ENCODE measurements around the gene RETN.
"Not testable (repeated sequence)": the region's sequence is repeated elsewhere in the genome, so short reads cannot be mapped to it uniquely, and the experiment has no call there.

RETN gene

DNA sequence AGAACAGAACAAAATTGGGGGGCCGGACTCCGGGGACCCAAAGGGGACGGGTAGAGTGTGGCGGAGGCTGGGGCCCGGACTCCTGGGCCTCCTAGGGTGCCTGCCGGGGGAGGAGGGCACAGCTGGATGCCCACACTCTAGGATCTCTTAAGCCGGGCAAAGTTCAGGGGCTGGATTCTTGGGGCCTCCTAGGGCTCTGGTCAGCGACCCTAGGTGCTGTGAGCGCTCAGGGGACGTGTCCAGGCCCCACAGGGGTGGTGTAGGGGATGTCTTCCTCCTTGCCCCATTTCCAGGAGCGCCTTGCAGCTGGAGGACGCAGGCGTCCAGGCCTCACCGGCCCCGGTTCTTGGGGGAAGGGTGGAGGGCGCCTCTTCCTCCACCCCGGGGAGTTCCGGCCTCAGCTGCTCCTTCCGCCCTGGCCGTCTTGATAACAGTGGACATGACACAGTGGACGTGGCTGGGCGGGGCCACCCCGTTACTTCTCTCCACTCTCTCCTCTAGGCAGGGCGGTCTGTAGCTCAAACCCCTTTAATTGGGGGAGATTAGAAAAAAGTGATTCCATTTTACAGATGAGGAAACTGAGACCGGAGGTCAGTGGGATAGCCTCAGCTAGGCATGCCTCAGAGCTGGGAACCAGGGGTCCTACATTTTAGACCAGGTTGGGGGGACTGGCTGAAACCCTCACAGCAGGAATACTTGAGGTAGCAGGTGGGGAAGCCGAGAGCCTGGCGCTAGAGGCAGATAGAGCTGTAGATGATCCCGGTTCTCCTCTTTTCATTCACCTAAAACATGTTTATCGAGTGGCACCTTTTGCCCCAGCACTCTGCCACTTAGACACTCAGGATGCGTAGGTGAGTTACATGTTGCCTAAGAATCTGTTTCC lies 31.2 kb upstream of the RETN start:
- no peak for DNase-seq (ENCODE audit: low spot score)

DNA sequence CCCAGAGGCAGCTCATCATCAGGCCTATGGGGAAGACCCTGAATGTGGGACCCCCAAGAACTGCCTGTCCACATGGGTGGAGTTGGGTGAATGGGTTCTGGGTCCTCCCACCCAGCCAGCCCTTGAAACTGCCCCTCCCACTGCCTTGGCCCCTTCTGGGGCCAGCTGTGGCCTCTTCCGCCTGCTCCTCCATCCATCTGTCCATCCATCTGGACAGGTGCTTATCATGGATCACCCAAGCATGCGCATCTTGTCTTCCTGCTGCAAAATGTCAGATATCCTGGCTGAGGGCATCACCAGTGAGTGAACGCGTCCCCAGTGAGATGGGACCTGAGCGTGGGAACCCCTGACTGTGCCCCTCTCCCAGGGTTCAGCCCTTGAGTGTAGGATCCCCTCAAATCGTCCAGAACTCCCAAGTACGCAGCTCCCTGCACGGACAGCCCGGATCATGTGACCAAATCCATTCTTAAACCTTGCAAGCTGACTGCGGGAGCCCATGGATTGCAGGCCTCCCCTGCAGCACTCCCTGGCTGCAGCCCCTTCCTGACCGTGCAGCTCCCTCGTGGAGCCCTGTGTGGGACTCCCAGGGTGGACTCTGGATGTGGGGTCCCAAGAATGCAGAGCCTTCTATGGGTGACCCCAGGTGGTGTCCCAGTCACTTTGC lies 29.9 kb upstream of the RETN start:
- no peak for DNase-seq (ENCODE audit: low spot score)

DNA sequence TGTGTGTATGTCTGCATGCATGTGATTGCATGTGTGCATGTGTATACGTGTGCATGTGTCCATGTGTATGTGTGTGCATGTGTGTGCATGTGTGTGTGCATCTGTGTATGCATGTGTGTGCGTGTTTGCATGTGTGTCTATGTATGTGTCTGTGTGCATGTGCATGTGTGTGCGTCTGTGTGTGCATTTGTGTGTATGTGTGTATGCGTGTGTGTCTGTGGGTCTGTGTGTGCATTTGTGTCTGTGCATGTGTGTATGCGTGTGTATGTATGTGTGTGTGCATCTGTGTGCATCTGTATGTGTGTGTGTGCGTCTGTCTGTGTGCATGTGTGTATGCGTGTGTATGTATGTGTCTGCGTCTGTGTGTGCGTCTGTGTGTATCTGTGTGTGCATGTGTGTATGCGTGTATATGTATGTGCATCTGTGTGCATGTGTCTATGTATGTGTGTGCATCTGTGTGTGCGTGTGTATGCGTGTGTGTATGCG lies 28.9 kb upstream of the RETN start:
- no peak for DNase-seq (ENCODE audit: low spot score)

DNA sequence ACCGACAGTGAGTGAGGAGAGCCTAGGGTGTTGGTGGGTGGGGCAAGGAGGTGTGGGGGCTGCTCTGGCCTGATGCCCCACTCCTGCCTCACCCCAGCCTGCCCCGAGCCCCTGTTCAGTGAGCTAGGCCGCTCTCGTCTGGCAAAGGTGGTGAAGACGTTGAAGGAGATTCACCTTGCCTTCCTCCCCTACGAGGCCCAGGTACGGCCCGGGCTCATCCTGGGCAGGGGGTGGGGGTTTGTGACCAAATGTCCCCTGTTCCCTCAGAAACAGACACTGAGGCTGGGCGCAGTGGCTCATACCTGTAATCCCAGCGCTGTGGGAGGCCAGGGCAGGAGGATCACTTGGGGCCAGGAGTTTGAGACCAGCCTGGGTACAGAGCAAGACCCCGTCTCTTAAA lies 28.0 kb upstream of the RETN start:
- no peak for DNase-seq (ENCODE audit: low spot score)

DNA sequence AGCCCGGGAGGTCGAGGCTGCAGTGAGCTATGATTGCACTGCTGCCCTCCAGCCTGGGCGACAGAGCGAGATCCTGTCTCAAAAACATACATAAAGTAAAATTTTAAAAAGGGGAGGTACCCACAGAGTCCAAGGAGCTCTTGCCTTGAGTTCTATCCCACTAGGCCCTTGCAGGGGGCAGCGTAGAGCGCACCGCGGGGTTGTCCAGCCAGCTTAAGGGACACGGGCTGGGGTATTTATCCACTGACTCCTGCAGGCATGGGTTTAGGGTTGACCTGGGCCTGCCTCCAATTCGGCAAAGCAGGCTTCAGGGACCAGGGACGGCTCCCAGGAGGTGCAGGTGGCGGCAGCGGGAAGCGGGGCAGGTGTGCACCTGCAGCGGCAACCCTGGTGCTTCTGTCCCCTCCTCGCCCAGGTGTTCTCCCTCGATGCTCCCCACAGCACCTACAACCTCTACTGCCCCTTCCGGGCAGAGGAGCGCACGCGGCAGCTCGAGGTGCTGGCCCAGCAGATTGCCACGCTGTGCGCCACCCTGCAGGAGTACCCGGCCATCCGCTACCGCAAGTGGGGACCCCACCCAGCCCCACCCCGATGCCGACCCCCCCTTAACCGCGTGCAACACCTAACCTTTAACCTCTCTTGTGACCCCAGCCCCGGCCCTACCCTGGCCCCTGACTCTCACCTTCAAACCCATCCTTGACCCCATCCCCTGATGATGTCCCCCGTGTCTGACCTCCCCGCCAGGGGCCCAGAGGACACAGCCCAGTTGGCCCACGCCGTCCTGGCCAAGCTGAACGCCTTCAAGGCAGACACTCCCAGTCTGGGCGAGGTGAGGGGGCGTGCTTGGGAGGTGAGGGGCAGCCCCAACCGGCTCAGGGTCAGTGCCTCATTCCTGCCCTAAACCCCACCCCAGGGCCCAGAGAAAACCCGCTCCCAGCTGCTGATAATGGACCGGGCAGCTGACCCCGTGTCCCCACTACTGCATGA lies 27.3 kb upstream of the RETN start:
- DNase-seq (ENCODE audit: low spot score): no peak

DNA sequence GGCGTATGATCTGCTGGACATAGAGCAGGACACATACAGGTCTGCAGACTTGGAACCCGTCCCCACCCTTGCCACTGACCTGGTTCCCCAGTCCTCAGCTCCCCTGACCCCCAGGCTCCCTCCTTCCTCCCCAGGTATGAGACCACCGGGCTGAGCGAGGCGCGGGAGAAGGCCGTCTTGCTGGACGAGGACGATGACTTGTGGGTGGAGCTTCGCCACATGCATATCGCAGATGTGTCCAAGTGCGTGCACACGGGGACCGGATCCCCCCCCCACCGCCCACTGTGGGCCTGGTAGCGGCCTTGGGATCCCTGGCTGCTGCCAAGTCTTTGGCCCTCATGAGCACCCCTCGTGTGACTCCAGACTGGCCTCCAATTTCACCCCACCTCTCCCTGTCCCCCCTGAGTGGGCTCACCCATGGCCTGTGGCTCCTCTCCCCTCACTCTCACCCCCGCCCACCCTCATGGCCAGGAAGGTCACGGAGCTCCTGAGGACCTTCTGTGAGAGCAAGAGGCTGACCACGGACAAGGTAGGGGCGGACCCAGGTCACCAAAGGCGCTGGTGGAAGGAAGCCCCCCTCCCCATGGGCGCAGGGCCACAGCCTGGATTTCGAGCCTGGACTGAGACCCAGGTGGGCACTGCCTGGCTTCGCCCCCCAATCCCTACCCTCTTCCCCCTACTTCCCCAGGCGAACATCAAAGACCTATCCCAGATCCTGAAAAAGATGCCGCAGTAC lies 26.4 kb upstream of the RETN start:
- DNase-seq (ENCODE audit: low spot score): no peak

DNA sequence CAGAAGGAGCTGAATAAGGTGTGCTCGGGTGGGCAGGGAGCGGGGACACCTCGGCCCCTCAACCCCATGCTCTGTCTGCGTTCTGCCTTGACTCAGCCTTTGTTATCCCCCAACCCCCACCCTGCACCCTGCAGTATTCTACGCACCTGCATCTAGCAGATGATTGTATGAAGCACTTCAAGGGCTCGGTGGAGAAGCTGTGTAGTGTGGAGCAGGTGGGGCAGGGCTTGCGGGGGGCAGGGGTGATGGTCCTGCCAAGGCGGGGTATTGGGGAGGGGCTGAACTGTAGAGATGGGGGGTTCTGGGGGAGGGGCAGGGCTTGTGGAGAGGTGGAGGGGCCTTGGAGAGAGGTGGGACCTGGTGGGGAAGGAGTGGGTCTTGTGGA lies 25.8 kb upstream of the RETN start:
- no peak for DNase-seq (ENCODE audit: low spot score)

DNA sequence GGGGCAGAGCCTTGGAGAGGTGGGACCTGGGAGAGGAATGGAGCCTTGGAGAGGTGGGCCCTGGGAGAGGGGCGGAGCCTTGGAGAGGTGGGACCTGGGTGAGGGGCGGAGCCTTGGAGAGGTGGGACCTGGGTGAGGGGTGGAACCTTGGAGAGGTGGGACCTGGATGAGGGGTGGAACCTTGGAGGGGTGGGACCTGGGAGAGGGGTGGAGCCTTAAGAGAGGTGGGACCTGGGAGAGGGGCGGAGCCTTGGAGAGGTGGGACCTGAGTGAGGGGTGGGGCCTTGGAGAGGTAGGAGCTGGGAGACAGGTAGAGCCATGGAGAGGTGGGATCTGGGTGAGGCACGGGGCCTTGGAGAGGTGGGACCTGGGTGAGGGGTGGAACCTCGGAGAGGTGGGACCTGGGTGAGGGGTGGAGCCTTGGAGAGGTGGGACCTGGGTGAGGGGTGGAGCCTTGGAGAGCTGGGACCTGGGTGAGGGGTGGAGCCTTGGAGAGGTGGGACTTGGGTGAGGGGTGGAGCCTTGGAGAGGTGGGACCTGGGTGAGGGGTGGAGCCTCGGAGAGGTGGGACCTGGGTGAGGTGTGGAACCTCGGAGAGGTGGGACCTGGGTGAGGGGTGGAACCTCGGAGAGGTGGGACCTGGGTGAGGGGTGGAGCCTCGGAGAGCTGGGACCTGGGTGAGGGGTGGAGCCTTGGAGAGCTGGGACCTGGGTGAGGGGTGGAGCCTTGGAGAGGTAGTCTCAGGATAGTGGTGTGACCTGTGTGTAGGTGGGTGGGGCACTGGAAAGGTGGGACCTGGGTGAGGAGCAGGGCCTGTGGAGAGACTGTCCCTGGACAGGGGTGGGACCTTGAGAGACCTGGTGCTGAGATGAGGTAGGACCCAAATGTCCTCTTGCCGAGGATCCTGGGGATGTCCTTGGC lies 25.0 kb upstream of the RETN start:
- not testable (repeated sequence) for DNase-seq (ENCODE audit: low spot score)

DNA sequence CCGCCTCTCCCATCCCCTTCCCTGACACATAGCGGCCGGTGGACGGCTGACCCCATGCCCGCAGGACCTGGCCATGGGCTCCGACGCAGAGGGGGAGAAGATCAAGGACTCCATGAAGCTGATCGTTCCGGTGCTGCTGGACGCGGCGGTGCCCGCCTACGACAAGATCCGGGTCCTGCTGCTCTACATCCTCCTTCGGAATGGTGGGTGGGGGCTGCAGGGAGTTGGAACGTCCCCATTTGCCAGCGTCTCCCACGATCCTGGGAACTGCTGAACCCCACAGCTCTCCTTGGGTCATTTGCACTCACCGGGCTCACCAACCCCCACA lies 24.3 kb upstream of the RETN start:
- DNase-seq (ENCODE audit: low spot score): no peak

DNA sequence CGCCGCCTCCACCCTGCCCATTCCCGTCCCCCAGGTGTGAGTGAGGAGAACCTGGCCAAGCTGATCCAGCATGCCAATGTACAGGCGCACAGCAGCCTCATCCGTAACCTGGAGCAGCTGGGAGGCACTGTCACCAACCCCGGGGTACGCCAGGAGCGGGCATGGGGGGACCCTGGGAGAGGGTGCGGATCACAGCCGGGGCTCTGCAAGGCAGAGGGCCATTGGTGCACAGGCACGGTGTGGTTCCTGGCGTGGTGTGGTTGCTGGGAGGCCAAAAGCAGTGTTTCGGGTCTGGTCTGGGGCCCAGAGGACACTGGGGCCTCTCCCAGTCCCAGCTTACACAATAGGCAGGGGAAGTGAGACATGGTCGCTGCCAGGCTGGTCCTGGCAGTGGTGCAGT lies 23.7 kb upstream of the RETN start:
- no peak for DNase-seq (ENCODE audit: low spot score)

DNA sequence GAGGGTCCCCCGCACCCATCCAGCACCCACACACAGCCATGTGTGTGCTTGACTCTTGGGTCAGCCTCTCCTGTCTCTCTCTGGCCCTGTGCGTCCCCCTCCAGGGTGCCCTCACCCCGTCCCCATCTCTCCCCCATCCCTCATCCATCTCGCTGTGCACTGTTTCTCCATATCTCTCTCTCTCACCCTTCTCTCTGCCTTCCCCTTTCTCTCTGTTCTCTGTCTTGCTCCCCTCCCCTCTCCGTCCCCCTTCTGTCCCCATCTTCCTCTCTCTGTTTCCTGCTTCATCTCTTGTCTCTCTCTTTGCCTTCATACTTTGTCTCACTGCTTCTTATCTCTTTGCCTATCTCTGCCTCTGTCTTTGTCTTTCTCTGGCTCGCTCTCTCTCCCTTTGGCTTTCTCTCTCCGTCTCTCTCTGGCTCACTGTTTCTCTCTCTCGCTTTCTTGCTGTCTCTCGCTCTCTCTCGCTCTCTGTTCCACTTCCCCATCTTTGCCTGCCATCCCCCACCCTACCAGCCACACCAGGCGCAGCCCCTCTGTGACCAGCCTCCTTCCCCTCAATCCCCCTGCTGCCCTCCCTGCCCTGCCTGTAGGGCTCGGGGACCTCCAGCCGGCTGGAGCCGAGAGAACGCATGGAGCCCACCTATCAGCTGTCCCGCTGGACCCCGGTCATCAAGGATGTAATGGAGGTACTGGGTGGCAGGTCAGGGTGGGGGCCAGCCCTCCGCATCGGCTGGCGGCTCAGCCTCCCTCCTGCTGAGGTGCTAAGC lies 23.0 kb upstream of the RETN start:
- no peak for DNase-seq (ENCODE audit: low spot score)

DNA sequence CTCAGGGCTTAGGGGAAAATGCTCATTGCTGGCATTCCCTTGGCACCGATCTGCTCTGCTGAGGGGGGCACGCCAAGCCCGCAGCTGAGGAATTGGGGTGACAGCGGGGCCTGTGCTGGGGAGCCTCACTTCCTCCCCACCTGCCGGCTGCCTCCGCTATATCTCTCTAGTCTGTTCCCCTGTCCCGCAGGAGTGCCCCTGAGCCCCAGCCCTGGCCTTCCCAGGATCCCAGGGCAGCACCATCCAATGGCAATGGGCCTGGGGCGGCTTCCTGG lies 22.5 kb upstream of the RETN start:
- DNase-seq (ENCODE audit: low spot score): no peak

DNA sequence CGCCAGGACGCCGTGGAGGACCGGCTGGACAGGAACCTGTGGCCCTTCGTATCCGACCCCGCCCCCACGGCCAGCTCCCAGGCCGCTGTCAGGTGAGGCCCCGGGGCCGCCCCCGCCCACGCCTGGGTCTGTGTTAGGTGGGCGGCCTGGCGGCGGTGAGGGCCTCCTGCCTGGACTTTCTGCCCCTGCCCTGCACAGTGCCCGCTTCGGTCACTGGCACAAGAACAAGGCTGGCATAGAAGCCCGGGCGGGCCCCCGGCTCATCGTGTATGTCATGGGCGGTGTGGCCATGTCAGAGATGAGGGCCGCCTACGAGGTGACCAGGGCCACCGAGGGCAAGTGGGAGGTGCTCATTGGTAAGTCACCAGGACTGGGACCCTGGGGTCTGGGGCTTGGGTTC lies 21.7 kb upstream of the RETN start:
- DNase-seq (ENCODE audit: low spot score): no peak

DNA sequence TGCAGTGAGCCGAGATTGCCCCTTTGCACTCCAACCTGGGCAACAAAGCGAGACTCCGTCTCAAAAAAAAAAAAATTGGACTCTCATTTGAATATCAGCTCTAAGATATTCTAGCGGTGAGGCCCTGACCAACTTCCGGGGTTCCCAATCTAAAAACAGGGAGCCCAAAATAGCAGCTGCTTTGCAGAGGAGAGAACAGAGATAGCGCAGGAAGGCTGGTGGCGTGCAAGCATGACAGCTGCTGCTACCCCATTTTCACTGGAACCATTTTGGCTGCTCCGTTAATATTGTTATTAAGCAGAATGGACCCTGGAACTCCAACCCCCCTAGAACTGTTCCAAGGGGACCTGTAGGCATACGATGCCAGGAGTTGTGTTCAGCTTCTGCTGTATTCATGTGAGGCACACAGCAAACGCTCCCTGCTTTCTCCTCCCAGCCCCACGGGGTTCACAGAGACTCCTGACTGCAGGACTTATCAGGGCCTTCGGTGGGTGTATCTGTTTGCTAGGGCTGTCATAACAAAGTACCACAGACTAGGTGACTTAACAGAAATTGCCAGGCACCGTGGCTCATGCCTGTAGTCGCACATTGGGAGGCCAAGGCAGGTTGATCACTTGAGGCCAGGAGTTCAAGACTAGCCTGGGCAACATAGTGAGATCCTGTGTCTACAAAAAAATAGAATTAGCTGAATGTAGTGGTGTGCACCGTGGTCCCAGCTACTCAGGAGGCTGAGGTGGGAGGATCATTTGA lies 20.4 kb upstream of the RETN start:
- no peak for DNase-seq (ENCODE audit: low spot score)

DNA sequence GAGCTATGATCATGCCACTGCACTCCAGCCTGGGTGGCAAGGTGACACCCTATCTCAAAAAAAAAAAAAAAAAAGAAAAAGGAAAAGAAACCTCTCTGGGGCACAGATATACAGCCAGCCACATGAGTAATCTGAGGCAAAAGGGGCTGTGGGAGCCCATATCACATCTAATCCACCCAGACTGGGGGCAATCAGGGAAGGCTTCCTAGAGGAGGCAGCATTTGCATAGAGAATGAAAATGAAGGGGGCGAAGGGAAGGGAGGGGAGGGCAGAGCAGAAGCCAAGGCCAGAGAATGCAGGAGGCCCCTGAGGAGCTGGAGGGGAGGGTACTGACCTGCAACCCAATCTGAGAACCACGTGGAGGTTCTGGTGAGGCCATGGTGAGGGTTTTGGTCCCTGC lies 18.7 kb upstream of the RETN start:
- no peak for DNase-seq (ENCODE audit: low spot score)

DNA sequence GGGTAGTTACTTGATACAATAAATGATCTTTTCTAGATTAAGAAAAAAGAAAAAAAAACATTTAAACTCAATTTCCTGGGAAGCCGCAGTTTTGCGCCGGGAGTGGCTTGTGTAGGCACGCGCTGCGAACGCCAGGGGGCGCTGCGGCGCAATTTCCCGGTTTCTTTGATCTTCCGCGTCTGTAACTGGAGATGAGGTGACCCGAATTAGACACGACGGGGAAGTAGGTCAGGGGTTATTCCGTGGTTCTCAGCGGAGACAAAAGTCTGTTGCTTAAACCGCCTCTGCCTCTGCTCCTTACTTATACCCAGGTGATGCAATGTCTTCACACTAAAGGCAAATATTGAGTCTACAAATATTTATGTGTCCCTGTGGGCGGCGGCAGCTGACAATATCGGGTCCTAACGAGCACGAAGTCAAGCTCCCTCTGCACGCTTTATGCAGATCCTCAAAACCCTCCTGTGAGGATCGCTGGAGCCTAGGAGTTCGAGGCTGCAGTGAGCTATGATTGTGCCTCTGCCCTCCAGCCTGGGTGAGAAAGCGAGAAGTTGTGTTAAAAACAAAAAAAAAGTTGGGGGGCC lies 16.7 kb upstream of the RETN start:
- DNase-seq (ENCODE audit: low spot score): peak; percentile 86

DNA sequence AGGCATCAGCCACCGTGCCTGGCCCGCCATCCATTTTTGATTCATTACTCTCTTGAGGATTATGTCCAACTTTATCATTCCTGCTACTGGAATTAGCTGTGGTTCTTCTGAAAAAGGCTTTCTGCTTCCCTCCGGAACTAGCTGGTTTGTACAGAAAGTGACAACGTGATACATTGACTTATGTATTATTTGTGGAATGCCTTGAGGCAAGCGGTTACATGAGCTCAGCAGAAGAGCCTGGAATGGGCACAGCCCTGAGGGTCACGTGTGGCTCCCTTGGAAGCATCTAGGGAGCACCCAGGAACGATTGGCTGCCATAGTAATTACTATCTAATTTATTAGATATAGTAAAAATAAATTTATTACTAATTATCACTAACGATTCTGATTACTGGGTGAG lies 14.4 kb upstream of the RETN start:
- DNase-seq (ENCODE audit: low spot score): no peak

DNA sequence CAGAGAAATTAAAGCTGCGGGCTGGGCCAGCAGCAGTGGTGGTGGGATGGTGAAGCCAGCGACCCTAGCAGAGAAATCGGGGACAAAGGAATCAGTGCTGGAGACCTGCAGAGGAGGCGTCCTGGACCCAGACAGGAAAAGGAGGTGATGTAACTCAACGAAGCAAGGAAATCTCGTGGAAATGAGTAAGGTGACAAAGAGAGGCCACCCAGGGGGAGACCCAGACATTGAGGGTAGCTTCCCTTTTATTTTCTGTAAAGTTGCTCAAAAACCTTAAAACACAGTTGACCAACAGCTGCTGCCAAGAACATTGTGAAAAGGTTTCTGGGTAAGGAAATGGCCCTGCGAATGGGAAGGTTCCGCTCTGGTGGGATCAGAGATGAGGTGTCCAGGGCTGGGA lies 13.3 kb upstream of the RETN start:
- DNase-seq (ENCODE audit: low spot score): no peak

DNA sequence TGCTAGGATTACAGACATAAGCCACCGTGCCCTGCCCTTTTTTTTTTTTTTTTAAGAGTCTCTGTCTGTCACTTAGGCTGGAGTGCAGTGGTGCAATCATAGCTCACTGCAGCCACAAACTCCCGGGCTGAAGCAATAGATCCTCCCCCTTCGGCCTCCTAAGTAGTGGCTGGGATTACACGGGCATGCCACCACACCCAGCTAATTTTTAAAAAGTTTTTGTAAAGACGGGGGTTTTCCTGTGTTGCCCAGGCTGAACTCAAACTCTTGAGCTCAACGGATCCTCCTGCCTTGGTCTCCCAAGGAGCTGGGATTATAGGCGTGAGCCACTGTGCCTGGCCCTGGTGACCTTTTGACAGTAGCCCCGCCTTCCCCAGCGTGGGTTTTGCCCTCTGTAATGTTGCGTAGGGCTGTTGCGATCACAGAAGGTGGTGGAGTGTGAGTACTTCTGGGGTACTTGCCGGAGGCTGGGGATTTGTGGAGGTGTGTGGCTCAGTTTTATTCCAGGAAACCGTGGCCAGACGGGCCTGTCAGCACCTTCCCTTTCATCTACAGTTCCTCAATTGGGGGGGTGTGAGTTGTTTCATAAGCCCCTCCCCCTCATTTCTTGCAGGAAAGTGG lies 11.6 kb upstream of the RETN start:
- DNase-seq (ENCODE audit: low spot score): no peak
